K562 (cell line): ENCODE data around the gene SCYGR5.

Experiments used
- BRCA1 ChIP-seq, 2 experiments: fragments of 450-650 bp in 1 of 2; sonication (generic) in 1 of 2; formaldehyde crosslinking in 1 of 2; IDR thresholded peaks; 2 replicates each; pipeline versions ENCODE4 v1.5.0 to v1.6.1; 2017 to 2020; ENCODE audit warnings: mild to moderate bottlenecking in 1 of 2, missing genetic modification reagents in 1 of 2
- CTCF ChIP-seq, 3 experiments: IDR thresholded peaks in 2 of 3; conservative IDR thresholded peaks in 1 of 3; 2 replicates each; pipeline ENCODE4 v1.5.1; 2011 to 2012; ENCODE audit warnings: low read length in 3 of 3, mild to moderate bottlenecking in 3 of 3, control low read depth in 2 of 3, improper control_type of control experiment in 1 of 3, inconsistent platforms in 1 of 3, low read depth in 1 of 3, mixed read lengths in 1 of 3, moderate library complexity in 1 of 3; ENCODE audit not compliant: insufficient read depth in 2 of 3
- EGR1 ChIP-seq: fragments of 450-650 bp; conservative IDR thresholded peaks from 2 replicates; pipeline ENCODE4 v1.6.1; 2017; ENCODE audit warnings: mild to moderate bottlenecking
- PKNOX1 ChIP-seq: fragments of 450-650 bp; IDR thresholded peaks from 2 replicates; pipeline ENCODE4 v1.6.1; 2016
- POLR2A ChIP-seq: fragments of 450-650 bp; conservative IDR thresholded peaks from 2 replicates; pipeline ENCODE4 v1.6.1; 2016
- POLR2AphosphoS2 ChIP-seq: IDR thresholded peaks from 2 replicates; pipeline ENCODE4 v1.6.1; 2012; ENCODE audit warnings: low read length, improper control_type of control experiment
- RAD21 ChIP-seq, 2 experiments: fragments of 250-450 bp in 1 of 2; fragments of 450-650 bp in 1 of 2; sonication (Bioruptor Pico) in 1 of 2; formaldehyde crosslinking in 1 of 2; IDR thresholded peaks in 1 of 2; conservative IDR thresholded peaks in 1 of 2; 2 replicates each; pipeline versions ENCODE4 v1.4.0 to v1.8.0; 2020 to 2022; ENCODE audit warnings: mild to moderate bottlenecking in 2 of 2, moderate library complexity in 1 of 2
- SMARCA4 ChIP-seq: fragments of 450-650 bp; IDR thresholded peaks from 2 replicates; pipeline ENCODE4 v1.6.1; 2016
- TAF1 ChIP-seq: IDR thresholded peaks from 2 replicates; pipeline ENCODE4 v1.6.1; 2011; ENCODE audit warnings: mild to moderate bottlenecking, low read length, moderate library complexity; ENCODE audit not compliant: insufficient read depth, control insufficient read depth, severe bottlenecking; ENCODE audit errors: extremely low read depth
- ZNF239 ChIP-seq: fragments of 250-450 bp; sonication (Bioruptor Pico); IDR thresholded peaks from 2 replicates; pipeline ENCODE4 v1.4.0; 2020; ENCODE audit warnings: mild to moderate bottlenecking

DNA sequence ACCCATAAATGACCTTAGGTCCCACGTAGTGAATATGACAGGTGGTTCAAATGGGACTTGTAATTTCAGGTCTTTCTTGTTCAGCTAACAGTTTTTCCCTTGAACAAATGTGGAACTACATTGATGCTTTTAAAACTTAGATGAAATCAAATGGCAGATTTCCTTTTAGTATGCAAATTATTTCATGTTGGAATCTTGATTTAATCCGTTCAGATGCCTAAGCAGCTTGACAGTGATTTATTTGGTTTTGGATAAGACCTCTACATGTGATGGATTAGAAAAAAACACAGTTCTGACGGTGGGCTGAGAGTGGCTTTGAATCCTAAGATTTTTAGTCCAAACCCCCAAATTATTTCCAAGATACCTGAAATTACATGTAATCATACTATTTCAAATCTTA, 32.4 kb upstream of the SCYGR5 start:
- TF ChIP-seq PKNOX1 (no peak), TAF1 (no peak), ZNF239 (CRISPR knock-in tag) (no peak), EGR1 (no peak), CTCF (IDR thresholded peaks at IDR 0.05 in 2 of 3, conservative IDR thresholded peaks at IDR 0.05 in 1 of 3; ENCODE audit: insufficient read depth in 2 of 3, low read depth in 1 of 3, low read length in 3 of 3) (no peak), POLR2AphosphoS2 (no peak), POLR2A (no peak), BRCA1 (IDR thresholded peaks at IDR 0.05) (no peak), BRCA1 (CRISPR knock-in tag; IDR thresholded peaks at IDR 0.05) (no peak), SMARCA4 (no peak), RAD21 (CRISPR knock-in tag; conservative IDR thresholded peaks at IDR 0.05 in 1 of 2, IDR thresholded peaks at IDR 0.05 in 1 of 2) (no peak)
